ENCODE data around the gene GPR37.
A peak's percentile ranks its signal among the peaks of the same experiment; 100 is the strongest.

GPR37 gene

DNA sequence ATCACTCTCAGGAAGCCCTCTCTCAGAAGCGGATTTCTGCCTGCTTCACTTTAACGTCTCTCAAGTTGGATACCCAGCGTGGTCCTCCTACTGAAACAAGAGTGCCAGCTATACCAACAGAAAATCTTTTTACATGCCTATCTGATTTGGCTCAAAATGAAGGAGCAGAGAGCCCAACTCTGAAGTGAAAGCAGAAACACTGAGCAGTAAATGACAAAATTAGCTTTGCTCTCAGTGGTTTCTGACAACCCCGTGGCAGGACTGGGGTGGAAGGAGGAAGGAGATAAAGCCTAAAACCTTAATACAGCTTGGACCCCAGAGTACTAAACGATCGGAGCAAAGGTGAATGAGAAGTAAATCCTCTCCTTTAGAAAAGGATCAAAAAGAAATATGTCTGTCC, 25.1 kb upstream of the GPR37 start:
- TF ChIP-seq POLR2A (IDR thresholded peaks at IDR 0.05; ENCODE audit: low read depth, low read length), result no peak
- no peak for FAIRE-seq
- no peak for DNase-seq (ENCODE audit: insufficient read length, low spot score)

DNA sequence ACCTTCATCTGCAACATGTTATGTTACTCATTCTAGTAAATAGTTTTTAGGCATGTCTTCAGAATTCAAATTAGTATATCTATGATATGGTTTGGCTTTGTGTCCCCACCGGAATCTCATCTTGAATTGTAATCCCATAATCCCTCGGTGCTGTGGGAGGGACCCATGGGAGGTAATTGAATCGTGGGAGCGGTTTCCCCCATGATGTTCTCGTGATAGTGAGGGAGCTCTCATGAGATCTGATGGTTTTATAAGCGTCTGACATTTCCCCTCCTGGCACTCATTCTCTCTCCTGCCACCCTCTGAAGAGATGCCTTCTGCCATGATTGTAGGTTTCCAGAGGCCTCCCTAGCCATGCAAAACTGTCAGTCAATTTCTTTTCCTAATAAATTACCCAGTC, 20.4 kb upstream of the GPR37 start:
- no peak for DNase-seq (ENCODE audit: insufficient read length, low spot score)
- FAIRE-seq, result no peak
- TF ChIP-seq POLR2A (IDR thresholded peaks at IDR 0.05; ENCODE audit: low read depth, low read length), result no peak

DNA sequence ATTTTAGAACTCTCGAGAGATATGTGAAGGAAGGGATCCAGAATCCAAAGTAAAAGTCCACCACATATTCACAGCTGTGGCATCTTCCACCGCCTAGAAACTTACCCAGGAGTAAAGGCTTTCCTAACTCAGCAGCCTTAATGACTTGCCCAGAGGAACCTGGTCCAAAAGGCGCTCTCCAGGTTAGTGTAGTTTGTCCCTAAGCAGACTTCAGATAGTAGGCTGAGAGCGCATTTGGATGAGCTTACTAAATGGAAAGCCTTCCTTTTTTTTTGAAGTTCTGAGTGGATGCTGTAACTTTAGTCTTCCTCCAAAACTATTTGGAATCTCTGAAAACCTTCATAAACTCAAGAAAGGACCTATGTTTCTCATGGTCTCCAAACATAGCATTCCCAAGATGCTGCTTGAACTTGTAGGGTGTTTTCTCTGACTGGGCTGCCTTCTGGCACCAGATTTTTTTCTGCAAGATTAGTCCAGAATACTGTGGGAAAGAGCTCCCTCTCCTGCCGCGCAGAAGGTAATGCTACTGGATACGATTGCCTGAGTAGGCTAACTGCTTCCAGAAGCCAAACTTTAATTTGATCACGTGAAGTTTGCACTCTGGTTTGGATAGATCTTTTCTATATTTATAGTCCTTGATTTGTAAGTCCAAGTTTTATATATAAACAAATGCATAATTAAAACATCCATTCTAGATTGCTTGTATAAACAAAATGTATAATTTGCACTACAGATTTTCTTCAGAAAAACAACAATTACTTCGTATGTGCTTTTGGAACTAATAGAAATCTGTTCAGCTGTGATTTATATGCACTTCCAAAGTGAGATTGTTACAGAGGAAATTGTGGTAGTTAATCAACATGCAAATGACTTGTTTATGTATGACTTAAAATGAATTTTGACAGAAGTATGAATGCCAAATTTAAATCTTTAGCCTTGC, 19.6 kb upstream of the GPR37 start:
- FAIRE-seq, result peak; percentile 89

DNA sequence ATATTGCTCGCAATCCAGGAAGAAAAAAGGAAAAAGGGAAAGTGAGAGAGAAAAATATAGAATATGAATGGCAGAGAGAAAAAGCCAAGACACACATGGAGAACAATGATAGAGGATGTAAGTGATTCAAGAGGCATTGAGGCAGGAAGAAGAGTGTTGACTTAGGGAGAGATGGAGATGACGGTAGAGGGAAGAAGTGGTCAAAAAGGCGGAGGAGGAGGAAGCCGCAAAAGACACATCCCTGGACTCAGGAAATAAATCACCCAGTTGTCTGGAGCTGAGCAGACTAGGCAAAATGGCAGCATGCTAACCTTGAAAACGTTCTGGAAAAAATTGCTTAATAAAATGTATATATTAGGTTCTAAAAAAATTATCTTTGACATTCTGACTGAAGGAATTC, 17.7 kb upstream of the GPR37 start:
- no peak for TF ChIP-seq POLR2A (IDR thresholded peaks at IDR 0.05; ENCODE audit: low read depth, low read length)
- no peak for FAIRE-seq

More for the DNA sequence above, 19.6 kb upstream of the GPR37 start:
- TF ChIP-seq POLR2A (IDR thresholded peaks at IDR 0.05; ENCODE audit: low read depth, low read length), result no peak
- DNase-seq (ENCODE audit: insufficient read length, low spot score), result peak; percentile 7

DNA sequence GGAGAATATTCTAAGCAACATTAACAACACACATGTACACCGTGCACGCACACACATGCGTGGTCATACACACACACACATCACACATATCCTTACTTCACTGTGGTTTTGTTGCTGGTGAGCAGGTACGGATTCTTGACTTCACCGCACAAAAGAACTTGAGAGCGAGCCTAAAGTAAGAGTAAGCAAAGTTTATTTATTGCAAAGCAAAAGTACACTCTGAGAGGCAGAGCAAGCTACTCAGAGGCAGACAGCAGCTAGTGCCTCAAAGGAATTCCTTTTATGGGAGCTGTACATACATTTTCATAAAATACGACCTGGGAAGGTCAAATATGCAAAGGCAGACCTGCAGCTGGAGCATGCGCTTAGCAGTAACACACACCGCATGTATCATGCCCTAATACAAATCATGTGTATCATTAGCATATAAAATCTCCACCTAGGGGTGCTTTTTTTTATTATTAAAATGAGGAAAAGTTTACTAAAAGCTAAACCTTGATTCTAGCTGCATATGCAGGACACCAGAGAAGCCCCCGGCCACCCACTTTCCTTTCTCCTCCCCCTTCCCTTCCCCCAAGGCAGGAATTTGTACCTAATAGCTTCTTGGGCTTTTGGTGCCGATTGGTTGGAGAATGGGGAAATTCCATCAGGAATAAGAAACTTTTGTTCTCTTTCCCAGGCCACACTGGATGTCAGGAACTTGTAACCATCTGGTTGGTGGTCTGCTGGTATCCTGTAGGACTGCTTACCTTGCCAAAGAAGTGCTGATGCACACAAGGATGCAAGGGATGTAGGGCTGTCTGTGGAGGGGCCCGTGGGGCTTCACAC, 16.5 kb upstream of the GPR37 start:
- FAIRE-seq, result no peak
- no peak for DNase-seq (ENCODE audit: insufficient read length, low spot score)
- no peak for TF ChIP-seq POLR2A (IDR thresholded peaks at IDR 0.05; ENCODE audit: low read depth, low read length)

More for the DNA sequence above, 17.7 kb upstream of the GPR37 start:
- DNase-seq (ENCODE audit: insufficient read length, low spot score), result no peak

DNA sequence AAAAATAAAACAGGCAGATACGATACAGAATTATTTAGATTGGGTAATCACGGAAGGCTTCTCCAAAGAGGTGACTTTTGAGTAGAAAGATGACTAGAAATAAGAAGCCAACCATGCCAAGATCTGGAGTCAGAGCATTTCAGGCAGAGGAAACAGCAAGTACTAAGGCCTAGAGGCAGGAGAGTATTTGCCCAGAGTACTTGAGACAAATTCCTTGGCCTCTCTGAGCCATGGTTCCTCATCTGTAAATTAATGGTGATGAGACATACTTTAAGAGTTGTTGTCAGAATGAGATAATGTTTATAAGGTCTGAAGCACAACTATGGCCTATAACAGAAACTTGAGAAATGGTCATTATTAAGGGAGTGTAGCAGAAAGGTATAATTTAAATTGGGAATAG, 15.8 kb upstream of the GPR37 start:
- no peak for TF ChIP-seq POLR2A (IDR thresholded peaks at IDR 0.05; ENCODE audit: low read depth, low read length)
- no peak for DNase-seq (ENCODE audit: insufficient read length, low spot score)

DNA sequence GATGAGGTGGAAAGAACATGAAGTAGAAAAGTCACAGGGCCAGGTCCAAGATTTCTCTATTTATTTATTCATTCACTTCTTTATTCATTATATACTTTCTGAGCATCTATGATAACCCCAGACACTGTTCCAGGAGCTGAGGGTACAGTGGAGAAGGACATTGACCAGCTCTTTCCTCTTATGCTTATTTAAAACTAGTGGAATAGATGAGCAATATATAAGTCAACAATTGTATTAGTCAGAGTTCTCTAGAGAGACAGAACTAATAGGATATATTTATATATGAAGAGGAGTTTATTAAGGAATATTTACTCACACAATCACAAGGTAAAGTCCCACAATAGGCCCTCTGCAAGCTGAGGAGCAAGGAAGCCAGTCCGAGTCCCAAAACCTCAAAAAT, 15.0 kb upstream of the GPR37 start:
- DNase-seq (ENCODE audit: insufficient read length, low spot score) (no peak), FAIRE-seq (no peak)
- TF ChIP-seq POLR2A (IDR thresholded peaks at IDR 0.05; ENCODE audit: low read depth, low read length), result no peak

More for the DNA sequence above, 15.8 kb upstream of the GPR37 start:
- no peak for FAIRE-seq

DNA sequence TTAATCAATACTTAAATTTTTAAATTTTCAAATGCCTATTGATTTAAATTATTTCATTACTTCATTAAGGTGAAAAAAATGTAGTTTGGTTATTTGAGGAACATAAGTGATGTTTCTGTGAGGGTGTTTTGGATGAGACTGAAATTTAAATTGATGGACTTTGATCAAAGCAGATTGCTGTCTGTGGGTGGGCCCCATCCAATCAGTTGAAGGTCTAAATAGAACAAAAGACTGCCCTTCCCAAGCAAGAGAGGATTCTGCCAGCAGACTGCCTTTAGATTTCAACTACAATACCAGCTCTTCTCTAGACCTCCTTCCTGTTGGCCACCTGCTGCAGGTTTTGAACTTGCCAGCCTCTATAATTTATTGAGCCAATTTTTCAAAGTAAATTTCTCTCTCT, 14.5 kb upstream of the GPR37 start:
- FAIRE-seq (no peak), DNase-seq (ENCODE audit: insufficient read length, low spot score) (no peak)
- TF ChIP-seq POLR2A (IDR thresholded peaks at IDR 0.05; ENCODE audit: low read depth, low read length), result no peak

DNA sequence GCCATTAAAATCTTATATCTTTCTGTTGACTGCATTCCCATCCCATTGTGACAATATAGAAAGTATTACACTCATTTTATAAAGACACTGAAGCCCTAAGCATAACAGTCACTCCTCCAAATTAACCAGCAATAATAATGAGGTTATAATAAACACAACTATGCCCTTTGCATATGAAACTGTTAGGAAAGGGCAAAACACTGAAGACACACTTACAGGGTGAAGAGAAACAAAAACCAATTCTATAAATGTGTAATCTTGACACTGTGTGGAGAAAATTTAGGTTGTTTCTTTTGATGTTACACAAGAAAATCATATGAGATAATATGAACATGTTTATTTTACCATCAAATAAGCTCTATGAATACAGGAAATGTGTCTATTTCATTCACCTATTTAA, 14.0 kb upstream of the GPR37 start:
- TF ChIP-seq POLR2A (IDR thresholded peaks at IDR 0.05; ENCODE audit: low read depth, low read length), result no peak
- FAIRE-seq (no peak), DNase-seq (ENCODE audit: insufficient read length, low spot score) (no peak)

DNA sequence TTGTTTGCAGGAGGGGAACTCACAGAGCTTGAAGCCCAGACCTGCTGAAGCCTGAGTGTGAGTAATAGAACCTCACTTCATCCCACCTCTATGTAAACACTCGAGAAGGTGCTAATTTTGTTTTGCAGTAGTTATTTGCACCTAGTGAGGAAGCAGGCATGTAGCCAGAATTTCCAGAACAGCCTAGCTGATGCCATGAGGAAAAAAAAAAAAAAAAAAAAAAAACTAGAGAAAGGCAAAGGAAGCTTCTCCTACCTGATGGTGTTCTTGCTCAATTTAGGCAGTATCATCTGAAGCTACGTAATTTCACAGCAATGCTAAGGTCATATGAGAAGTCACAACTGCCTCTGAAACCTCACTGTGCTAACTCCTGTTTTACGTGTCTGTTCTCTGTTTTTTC, 13.6 kb upstream of the GPR37 start:
- no peak for FAIRE-seq
- no peak for DNase-seq (ENCODE audit: insufficient read length, low spot score)
- TF ChIP-seq POLR2A (IDR thresholded peaks at IDR 0.05; ENCODE audit: low read depth, low read length), result no peak

DNA sequence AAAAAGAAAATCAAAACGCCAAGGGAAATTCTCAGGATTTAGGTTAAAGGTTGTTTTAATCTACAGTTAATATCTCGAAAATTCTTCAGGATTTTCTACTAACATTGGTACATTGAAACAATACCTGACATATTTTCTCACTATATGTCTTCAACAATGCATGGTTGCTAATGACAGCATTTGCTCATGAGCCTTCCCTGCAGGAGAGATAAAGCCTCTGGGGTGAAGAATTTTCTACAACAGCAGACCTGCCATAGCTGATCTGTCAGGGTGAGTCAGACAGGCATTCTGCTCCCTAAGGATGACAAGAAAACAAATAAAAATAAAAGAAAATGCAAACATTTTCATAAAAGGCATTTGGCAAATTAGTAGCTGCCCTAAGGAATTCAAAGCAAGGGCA, 11.7 kb upstream of the GPR37 start:
- FAIRE-seq, result no peak
- DNase-seq (ENCODE audit: insufficient read length, low spot score), result no peak

DNA sequence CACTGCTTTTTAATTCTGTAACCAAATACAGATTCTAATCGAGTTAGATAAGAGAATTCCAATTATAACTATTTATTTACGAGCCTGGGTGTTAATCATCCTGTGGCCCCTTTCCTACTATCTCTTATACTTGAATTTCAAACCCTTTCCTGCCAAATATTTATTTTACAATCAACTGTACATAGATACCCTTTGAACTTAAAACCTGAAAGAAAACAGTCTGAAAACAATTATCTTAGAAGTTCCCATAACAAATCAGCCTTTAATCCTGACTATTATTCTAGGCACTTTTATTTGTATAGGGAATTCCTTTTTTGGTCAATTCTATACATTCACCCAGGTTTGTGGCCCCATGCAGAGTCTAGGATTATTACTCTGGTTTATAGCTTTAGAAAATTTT, 10.6 kb upstream of the GPR37 start:
- no peak for TF ChIP-seq POLR2A (IDR thresholded peaks at IDR 0.05; ENCODE audit: low read depth, low read length)
- FAIRE-seq (no peak), DNase-seq (ENCODE audit: insufficient read length, low spot score) (no peak)

More for the DNA sequence above, 11.7 kb upstream of the GPR37 start:
- no peak for TF ChIP-seq POLR2A (IDR thresholded peaks at IDR 0.05; ENCODE audit: low read depth, low read length)

DNA sequence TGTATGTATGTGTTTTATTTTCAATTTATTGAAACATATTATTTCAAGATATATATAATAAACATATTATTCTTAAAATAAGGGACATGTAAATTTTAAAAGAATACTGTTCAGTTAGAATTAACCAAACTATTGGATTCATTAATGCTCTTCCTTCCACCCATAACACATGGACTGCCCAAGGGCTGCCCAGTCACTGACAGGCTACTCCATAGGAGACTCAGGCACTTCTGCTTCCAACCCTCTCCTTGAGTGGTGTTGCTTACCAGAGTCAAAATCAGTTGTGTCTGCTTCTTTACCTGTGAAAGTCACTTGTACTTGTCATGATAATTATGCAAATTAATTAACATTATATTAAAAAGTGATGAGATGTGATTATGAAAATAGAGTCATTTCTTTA, 9.8 kb upstream of the GPR37 start:
- FAIRE-seq (no peak), DNase-seq (ENCODE audit: insufficient read length, low spot score) (no peak)
- TF ChIP-seq POLR2A (IDR thresholded peaks at IDR 0.05; ENCODE audit: low read depth, low read length), result no peak

DNA sequence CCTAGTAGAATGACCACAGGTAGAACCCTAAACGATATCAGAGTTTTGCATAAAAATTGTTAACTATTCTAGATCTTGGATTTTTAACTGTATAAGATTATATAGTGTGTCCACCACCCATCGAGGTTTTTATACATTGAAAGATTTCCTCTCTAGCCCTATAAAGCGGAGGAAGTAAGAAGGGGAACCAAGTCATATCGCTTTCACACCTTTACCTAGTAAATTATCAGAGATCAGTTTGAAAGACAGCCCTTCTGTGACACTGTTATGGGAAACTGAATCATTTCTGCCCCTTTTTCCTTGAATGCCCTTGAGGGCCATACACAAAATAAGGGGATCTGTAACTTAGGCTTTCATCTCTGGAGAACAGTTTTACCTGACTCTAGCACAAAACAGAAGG, 8.3 kb upstream of the GPR37 start:
- FAIRE-seq (no peak), DNase-seq (ENCODE audit: insufficient read length, low spot score) (no peak)
- no peak for TF ChIP-seq POLR2A (IDR thresholded peaks at IDR 0.05; ENCODE audit: low read depth, low read length)
